Measurements from ENCODE around the gene ASPHD2.

DNA sequence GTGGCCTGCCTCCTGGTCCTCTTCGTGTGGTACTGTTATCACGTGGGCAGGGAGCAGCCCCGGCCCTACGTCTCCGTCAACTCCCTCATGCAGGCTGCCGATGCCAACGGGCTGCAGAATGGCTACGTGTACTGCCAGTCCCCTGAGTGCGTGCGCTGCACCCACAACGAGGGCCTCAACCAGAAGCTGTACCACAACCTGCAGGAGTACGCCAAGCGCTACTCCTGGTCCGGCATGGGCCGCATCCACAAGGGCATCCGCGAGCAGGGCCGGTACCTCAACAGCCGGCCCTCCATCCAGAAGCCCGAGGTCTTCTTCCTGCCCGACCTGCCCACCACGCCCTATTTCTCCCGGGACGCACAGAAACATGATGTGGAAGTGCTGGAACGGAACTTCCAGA, 4.7 kb downstream of the ASPHD2 start:
- TF ChIP-seq ZNF326 (CRISPR knock-in tag; IDR thresholded peaks at IDR 0.05; ENCODE audit: borderline replicate concordance), result no peak
- TF ChIP-seq ZNF629 (CRISPR knock-in tag; conservative IDR thresholded peaks at IDR 0.05), result no peak

Measured in HepG2 (cell line).